Panc1 (cell line): ENCODE results near the gene ZNF609.

ENCODE experiments used
- CTCF ChIP-seq: fragments of 450-650 bp; IDR thresholded peaks from 2 replicates; pipeline ENCODE4 v1.5.1; 2017; ENCODE audit warnings: mild to moderate bottlenecking
- REST ChIP-seq, 2 experiments: IDR thresholded peaks; 2 replicates each; pipeline ENCODE4 v1.6.1; 2011 to 2012; ENCODE audit warnings: low read depth in 2 of 2, control low read depth in 1 of 2, low read length in 1 of 2, mild to moderate bottlenecking in 1 of 2, moderate library complexity in 1 of 2; ENCODE audit not compliant: insufficient read depth in 1 of 2
- SIN3A ChIP-seq: IDR thresholded peaks from 2 replicates; pipeline ENCODE4 v1.6.1; 2012; ENCODE audit warnings: low read depth, mild to moderate bottlenecking, low read length, moderate library complexity, borderline replicate concordance; ENCODE audit not compliant: insufficient read depth

- no peak for TF ChIP-seq CTCF
- TF ChIP-seq REST (IDR thresholded peaks at IDR 0.05; ENCODE audit: insufficient read depth in 1 of 2, low read depth in 2 of 2, low read length in 1 of 2), result no peak
- TF ChIP-seq SIN3A, result no peak
These were observed 123.6 kb downstream of the ZNF609 start for GRCh38 chr15:64583983-64584382.
